CD14-positive monocyte (primary cell): ENCODE data around the gene SLC16A13. TPM values are rescaled to one million over a fixed set of nuclear protein-coding genes. Genes with fewer than 3 reads are reported as not detected.

ENCODE experiments used
- DNase-seq, 3 donors: peaks; one replicate each; pipeline ENCODE4 v3.0.0-alpha.2; 2011 to 2022
- H2AFZ ChIP-seq: 2 replicates; pipeline ENCODE4 v1.6.0; 2012; ENCODE audit warnings: mild to moderate bottlenecking, low read depth, low read length, inconsistent platforms; ENCODE audit not compliant: insufficient read depth, poor library complexity, severe bottlenecking
- H3K27ac ChIP-seq, 2 donors: 1 replicate in 1 of 2; 2 replicates in 1 of 2; pipeline ENCODE4 v1.5.1; 2012 to 2013; ENCODE audit warnings: low read length in 2 of 2, control low read depth in 1 of 2, inconsistent platforms in 1 of 2, low read depth in 1 of 2, mild to moderate bottlenecking in 1 of 2
- H3K27me3 ChIP-seq, 2 donors: one replicate each; pipeline versions ENCODE4 v1.6.0 to v1.6.1; 2011 to 2013; ENCODE audit warnings: low read length in 2 of 2; ENCODE audit not compliant: control insufficient read depth in 2 of 2, insufficient read depth in 2 of 2
- H3K36me3 ChIP-seq, 2 donors: replicated peaks in 1 of 2; 1 replicate in 1 of 2; 2 replicates in 1 of 2; pipeline versions ENCODE4 v1.5.1 to v1.6.1; 2012 to 2013; ENCODE audit warnings: low read length in 2 of 2, control low read depth in 1 of 2, inconsistent platforms in 1 of 2, mild to moderate bottlenecking in 1 of 2; ENCODE audit not compliant: insufficient read depth in 2 of 2, control insufficient read depth in 1 of 2
- H3K4me1 ChIP-seq, 2 donors: 1 replicate in 1 of 2; 2 replicates in 1 of 2; pipeline versions ENCODE4 v1.5.1 to v1.6.1; 2012 to 2013; ENCODE audit warnings: low read length in 2 of 2, control low read depth in 1 of 2, inconsistent platforms in 1 of 2, mild to moderate bottlenecking in 1 of 2, moderate library complexity in 1 of 2; ENCODE audit not compliant: insufficient read depth in 2 of 2, control insufficient read depth in 1 of 2
- H3K4me2 ChIP-seq: replicated peaks from 2 replicates; pipeline ENCODE3; 2012; ENCODE audit warnings: low read length, moderate library complexity, mild to moderate bottlenecking; ENCODE audit not compliant: poor library complexity, severe bottlenecking; ENCODE audit errors: extremely low read depth
- H3K4me3 ChIP-seq, 3 experiments: fragments of 200-600 bp in 1 of 3; sonication (generic) in 1 of 3; replicated peaks in 1 of 3; 1 replicate in 2 of 3; 2 replicates in 1 of 3; pipeline ENCODE4 v1.5.1; 2011 to 2013; ENCODE audit warnings: low read length in 3 of 3, mild to moderate bottlenecking in 3 of 3, control low read depth in 2 of 3, low read depth in 2 of 3, inconsistent platforms in 1 of 3, moderate library complexity in 1 of 3
- H3K79me2 ChIP-seq: 2 replicates; pipeline ENCODE4 v1.6.0; 2012; ENCODE audit warnings: mild to moderate bottlenecking, control low read depth, inconsistent platforms, low read length, moderate library complexity; ENCODE audit not compliant: insufficient read depth
- H3K9ac ChIP-seq: 2 replicates; pipeline ENCODE4 v1.6.0; 2017; ENCODE audit warnings: low read length, mild to moderate bottlenecking; ENCODE audit not compliant: insufficient read depth, poor library complexity, severe bottlenecking
- H3K9me3 ChIP-seq, 2 donors: replicated peaks in 1 of 2; 1 replicate in 1 of 2; 2 replicates in 1 of 2; pipeline versions ENCODE4 v1.5.1 to v1.6.1; 2012 to 2013; ENCODE audit warnings: low read length in 2 of 2, control low read depth in 1 of 2; ENCODE audit not compliant: control insufficient read depth in 1 of 2, insufficient read depth in 1 of 2
- H4K20me1 ChIP-seq: 2 replicates; pipeline ENCODE4 v1.6.0; 2012; ENCODE audit warnings: mild to moderate bottlenecking, low read length, control low read depth, moderate library complexity; ENCODE audit not compliant: insufficient read depth
- H3K27ac Mint-ChIP-seq, 7 donors: one replicate each; pipeline ENCODE4 v1.8.0; 2020; ENCODE audit warnings: mild to moderate bottlenecking in 7 of 7, mixed read lengths in 7 of 7, moderate library complexity in 6 of 7, inconsistent platforms in 2 of 7
- H3K27me3 Mint-ChIP-seq, 3 donors: one replicate each; pipeline ENCODE4 v1.8.0; 2021 to 2022; ENCODE audit warnings: low read depth in 3 of 3, mild to moderate bottlenecking in 3 of 3, mixed read lengths in 3 of 3, moderate library complexity in 3 of 3, inconsistent platforms in 1 of 3
- H3K36me3 Mint-ChIP-seq, 2 donors: one replicate each; pipeline ENCODE4 v1.8.0; 2020; ENCODE audit warnings: mixed read lengths in 2 of 2, inconsistent platforms in 1 of 2, mild to moderate bottlenecking in 1 of 2
- H3K4me1 Mint-ChIP-seq: one replicate; pipeline ENCODE4 v1.8.0; 2020; ENCODE audit warnings: mild to moderate bottlenecking, mixed read lengths
- H3K4me3 Mint-ChIP-seq, 2 donors: one replicate each; pipeline ENCODE4 v1.8.0; 2020; ENCODE audit warnings: mild to moderate bottlenecking in 2 of 2, mixed read lengths in 2 of 2, moderate library complexity in 1 of 2
- H3K9me3 Mint-ChIP-seq, 7 donors: one replicate each; pipeline ENCODE4 v1.8.0; 2020 to 2022; ENCODE audit warnings: mixed read lengths in 7 of 7, mild to moderate bottlenecking in 6 of 7, moderate library complexity in 6 of 7, inconsistent platforms in 2 of 7
- CTCF ChIP-seq: fragments of 200-600 bp; IDR thresholded peaks from one replicate; pipeline ENCODE4 v1.8.0; 2022; ENCODE audit warnings: antibody characterized with exemption, mild to moderate bottlenecking
- WGBS: methylation state at CpG from one replicate; pipeline ENCODE4 v1.1.5; 2013; ENCODE audit warnings: missing lambda C conversion rate; ENCODE audit not compliant: insufficient coverage; 5-methylcytosine and 5-hydroxymethylcytosine counted together
- intact Hi-C, 2 donors: fragments of 100-400 bp; cut with micrococcal nuclease; formaldehyde crosslinking; loops; one replicate each; pipeline versions ENCODE4 v1.15.0 to v1.15.1; 2023
- polyA plus RNA-seq, 3 donors: library from polyadenylated mRNA; depleted of rRNA in 1 of 3; unstranded in 2 of 3; stranded (reverse) in 1 of 3; fragments of 300-500 nt in 2 of 3; fragments of >200 nt in 1 of 3; fragmentation: Illumina TruSeq in 2 of 3; gene quantifications; 1 replicate in 2 of 3; 2 replicates in 1 of 3; pipeline ENCODE4 v1.2.3, GENCODE V29; 2012 to 2021

SLC16A13 gene
- polyA plus RNA-seq, 3 donors, result 0.93 to 3.1 (median 2.2) TPM

- peak; percentile 74 to 79 (median 77) for DNase-seq
- intact Hi-C loops, result loop anchor here (5.0 kb wide), 1 partner anchor 110 kb away; no protein-coding TSS in a partner anchor
- Histone ChIP-seq H3K4me2 (peak overlapping the region; percentile 77), H3K27ac (no peak overlapping the region), H3K79me2 (no peaks in the 10 kb centered on the region), H3K4me3 (peak overlapping the region in 2 of 3 experiments; percentile 19 to 68), H2AFZ (peak overlapping the region; percentile 80), H3K4me1 (peaks cover 24 to 36% of the 10 kb centered on the region in 2 donors), H3K36me3 (peaks cover 4% of the 10 kb centered on the region in 2 donors), H3K27me3 (peaks cover 0 to 25% of the 10 kb centered on the region in 2 donors), H4K20me1 (no peaks in the 10 kb centered on the region), H3K9ac (peak overlapping the region; percentile 27), H3K9me3 (peaks cover 0 to 3% of the 10 kb centered on the region in 2 donors)
- Mint-ChIP-seq H3K4me1 (peaks cover 38% of the 10 kb centered on the region), H3K4me3 (peak overlapping the region; percentile 78 to 91), H3K27me3 (peaks cover 26 to 35% (median 33%) of the 10 kb centered on the region in 3 donors), H3K36me3 (peaks cover 8% of the 10 kb centered on the region in 2 donors), H3K27ac (peak overlapping the region in 5 of 7 donors; percentile 26 to 84 (median 75)), H3K9me3 (peaks cover 0 to 6% (median 0%) of the 10 kb centered on the region in 7 donors)
- under 1% methylated on average over 46 of the region's 53 CpGs for WGBS
- TF ChIP-seq CTCF, result peak; percentile 98
Measured at GRCh38 chr17:7021993-7022778, 13.6 kb upstream of the SLC16A13 start.

DNA sequence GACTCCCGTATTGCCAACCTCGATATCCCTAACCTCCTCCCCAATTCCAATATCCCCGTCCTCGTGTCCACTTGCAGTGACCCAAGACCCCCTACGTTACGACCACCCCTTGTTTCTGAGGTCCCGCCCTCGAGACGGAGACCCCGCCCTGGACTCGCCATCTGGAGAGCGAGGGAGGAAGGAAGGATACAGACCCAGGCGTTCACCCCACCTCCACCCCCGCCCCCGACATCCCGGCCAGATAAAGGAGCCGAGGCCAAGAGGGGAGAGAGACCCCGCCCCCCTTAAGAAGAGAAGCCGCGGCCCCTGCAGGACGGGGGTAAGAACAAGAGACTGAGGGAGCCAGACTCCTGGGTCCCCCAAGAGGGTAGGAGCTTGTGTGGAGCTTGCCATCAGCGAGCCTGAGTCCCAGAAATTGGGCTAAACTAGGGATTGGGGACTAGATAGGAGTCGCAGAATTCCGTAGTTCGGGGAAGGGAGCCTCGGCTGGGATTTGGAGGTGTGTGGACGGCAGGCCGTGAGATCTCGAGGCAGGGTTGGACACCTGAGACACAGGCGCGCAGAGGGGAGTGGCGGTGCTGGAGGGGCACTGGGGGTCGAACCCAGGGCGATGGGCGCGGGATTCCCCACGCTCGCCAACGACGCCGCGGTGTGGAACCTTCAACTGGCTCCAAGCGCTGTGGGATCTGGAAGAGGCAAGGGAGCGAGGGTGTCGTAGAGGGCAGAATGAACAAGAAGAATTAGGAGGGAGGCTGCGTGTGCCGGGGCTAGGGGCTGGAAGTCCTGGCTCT is 12.8 kb upstream of the SLC16A13 start, which contains the start of gene BCL6B:
Gene BCL6B, plus strand, starts transcription at position 270 of the 791 bp plus-strand sequence. CDS start 622 bp downstream, outside the sequence.
- intact Hi-C loops, result loop anchor here (5.0 kb wide), 1 partner anchor 111 kb away; no protein-coding TSS in a partner anchor
- Histone ChIP-seq H3K79me2 (no peaks in the 10 kb centered on the region), H3K4me2 (peak within 1 kb of the TSS; percentile 77), H3K27me3 (peaks cover 0 to 25% of the 10 kb centered on the region in 2 donors), H3K9me3 (peaks cover 0 to 3% of the 10 kb centered on the region in 2 donors), H3K4me1 (peaks cover 24 to 29% of the 10 kb centered on the region in 2 donors), H3K4me3 (peak within 1 kb of the TSS in 2 of 3 experiments; percentile 24 to 68), H4K20me1 (no peaks in the 10 kb centered on the region), H2AFZ (peak within 1 kb of the TSS; percentile 80), H3K36me3 (no peaks in the 10 kb centered on the region), H3K9ac (peak within 1 kb of the TSS; percentile 27), H3K27ac (no peak within 1 kb of the TSS)
- no peak for TF ChIP-seq CTCF
- H3K9me3 Mint-ChIP-seq, result peaks cover 0 to 6% (median 0%) of the 10 kb centered on the region in 7 donors
- peaks cover 29 to 35% (median 33%) of the 10 kb centered on the region in 3 donors for H3K27me3 Mint-ChIP-seq
- DNase-seq, result peak in 1 of 3 donors; percentile 19
- H3K27ac Mint-ChIP-seq, result peak within 1 kb of the TSS; percentile 42 to 94 (median 76)
- H3K4me3 Mint-ChIP-seq, result peak within 1 kb of the TSS; percentile 78 to 91
- WGBS, result 20% methylated on average over 32 of the region's 47 CpGs
- peaks cover 2% of the 10 kb centered on the region in 2 donors for H3K36me3 Mint-ChIP-seq
- H3K4me1 Mint-ChIP-seq, result peaks cover 30% of the 10 kb centered on the region
